HG03469 (cell line): ENCODE measurements around the gene TFEB.

Experiments used
- ATAC-seq: cut with Tn5 transposase; IDR thresholded peaks from one replicate; pipeline ENCODE4 v1.9.1; 2021; ENCODE audit warnings: mild to moderate bottlenecking, moderate library complexity, moderate number of reproducible peaks; ENCODE audit not compliant: unreplicated experiment

The TFEB gene

DNA sequence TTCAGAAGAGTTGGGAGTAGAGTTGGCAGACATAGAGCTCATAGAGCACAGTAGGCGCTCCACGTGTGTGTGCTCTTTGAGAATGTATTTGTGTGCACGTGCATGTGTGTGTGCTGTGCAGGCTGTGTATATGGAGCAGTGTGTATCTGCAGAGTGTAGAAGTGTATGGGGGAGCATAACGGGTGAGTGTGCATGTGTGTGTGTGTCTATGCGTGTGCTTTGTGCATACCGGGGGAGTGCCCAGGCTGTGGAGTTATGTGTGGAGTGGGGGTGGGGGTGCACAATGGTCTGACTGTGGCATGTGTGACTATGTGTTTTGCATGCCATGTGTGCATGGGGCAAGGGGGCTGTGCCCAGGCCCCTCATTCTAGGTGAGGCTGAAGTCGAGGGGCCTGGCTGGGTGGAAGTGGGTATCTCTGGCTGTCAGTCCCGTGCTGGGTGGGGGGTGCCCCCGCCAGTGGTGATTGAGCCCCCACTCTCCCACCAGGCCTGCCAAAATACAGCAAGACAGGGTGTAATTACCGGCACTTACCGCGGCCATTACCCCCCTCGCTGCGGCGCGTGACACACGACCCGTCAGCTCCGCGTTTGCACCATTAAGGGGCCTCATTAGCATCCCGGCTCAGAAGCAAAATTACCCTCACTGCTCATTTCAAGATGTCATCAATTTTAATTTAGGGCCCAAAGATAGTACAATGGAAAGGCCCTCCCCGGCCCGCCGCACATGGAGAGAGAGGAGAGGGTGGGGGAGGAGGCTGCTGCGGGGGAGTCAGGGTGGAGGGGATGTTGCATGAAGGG lies 58.1 kb downstream of the TFEB start:
- no peak for ATAC-seq

DNA sequence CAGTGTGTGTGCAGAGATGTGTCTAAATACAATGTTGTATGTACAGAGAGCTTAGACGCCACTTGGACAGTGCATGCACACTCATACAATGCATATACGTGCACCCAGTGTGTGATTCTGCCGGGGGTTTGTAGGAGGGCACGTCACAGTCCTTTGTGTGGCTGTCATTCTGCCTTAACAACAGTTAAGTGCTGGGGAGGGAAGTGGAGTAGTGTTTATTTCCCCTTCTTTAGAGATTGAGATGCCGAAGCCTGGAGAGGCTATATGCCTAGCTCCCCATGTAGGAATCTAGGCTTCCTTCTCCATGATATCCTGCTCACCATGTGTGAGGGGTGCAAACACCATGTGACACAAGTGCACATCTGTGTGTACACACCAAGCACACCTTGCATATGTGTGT lies 59.0 kb downstream of the TFEB start:
- ATAC-seq, result no peak

DNA sequence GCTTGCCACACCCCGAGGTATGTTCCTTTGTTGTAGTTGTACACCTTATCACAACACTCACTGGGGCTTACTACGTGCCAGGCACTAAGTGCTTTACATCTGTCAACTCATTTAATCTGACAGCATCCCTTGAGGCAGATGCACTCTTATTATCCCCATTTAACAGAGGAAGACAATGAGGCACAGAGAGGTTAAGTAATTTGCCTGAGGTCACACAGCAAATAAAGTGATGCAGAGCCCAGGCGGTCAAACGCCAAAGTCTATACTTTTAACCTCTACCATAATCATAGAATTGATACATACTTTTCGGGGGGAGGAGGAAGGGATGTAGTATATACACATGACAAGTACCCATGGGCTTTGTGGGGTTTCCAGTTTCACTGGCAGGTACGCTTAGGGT lies 59.4 kb downstream of the TFEB start:
- ATAC-seq, result no peak

DNA sequence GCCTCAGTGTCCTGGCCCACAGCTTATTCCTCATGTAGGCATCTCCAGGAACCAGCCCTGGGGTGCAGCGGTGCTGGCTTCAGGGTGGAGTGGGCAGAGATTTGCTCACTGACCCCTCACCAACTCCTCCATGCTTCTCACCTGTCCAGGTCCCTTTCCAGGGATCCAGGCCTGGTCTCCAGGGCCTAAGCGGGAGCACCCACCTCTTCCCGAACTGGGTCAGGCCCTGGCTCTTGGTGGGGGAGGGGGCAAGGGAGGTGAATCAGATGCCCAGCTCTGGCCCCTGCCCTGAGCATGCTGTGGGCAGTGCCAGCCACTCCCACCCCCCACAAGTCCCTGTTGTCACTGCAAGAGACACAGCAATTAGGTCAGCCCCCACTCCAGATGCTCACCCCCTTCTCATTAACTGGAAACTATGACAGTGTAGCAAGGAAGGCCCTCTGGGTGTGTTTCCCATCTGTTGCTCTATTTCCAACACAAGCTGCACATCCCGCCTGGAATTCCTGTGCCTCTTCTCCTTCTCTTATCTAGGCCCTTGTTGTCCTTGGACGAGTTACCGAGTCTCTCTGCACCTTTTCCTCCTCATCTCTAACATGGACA lies 60.1 kb downstream of the TFEB start:
- ATAC-seq, result no peak

DNA sequence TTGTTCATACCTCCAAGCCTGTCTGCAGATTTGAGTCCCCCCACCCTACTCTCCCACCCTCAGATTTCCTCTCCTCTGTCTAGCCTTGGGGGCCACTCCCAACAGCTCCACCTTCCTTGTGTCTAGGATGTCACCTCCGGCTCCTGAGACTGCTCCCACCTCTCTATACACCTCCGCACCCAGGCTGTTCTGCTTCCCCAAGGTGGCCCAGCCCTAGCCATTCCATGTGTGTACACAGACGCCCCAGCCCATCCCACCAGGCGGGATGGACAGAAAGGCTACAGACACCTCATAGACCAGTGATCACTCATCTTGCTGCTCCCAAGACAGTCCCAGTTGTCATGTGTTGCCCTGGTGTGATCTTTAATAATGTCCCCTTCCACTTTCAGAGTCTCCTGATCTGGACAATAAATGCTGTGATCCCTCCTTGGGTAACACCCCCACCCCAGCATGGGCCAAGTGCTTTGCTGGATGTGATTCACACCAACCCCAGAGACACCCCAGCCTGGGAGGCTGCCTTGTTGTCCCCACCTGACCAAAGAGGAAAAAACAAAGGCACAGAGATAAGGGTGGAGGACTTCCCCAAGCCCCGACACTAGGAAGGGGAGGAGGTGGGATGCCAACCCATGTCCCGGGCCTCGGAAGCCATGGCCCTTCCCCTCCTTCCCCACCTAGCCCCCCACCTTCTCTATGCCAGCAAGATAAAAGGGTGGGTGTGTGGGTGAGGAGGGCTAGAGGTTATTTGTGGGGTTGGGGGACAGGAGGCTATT lies 61.0 kb downstream of the TFEB start:
- no peak for ATAC-seq

DNA sequence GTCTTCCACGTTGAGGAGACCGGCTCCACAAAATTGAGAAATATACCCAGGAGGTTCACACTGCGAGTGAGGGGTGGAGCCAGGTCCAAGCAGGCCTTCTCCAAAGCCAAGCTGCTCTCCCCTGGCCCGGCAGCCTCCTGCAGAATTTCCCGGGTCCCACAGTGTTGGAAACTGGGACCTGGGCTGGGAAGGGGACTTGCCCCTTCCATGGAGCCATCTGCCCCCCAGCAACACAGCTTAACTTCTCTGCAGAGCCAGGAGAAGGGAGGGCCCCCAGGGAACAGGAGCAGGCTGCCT lies 61.8 kb downstream of the TFEB start:
- no peak for ATAC-seq

DNA sequence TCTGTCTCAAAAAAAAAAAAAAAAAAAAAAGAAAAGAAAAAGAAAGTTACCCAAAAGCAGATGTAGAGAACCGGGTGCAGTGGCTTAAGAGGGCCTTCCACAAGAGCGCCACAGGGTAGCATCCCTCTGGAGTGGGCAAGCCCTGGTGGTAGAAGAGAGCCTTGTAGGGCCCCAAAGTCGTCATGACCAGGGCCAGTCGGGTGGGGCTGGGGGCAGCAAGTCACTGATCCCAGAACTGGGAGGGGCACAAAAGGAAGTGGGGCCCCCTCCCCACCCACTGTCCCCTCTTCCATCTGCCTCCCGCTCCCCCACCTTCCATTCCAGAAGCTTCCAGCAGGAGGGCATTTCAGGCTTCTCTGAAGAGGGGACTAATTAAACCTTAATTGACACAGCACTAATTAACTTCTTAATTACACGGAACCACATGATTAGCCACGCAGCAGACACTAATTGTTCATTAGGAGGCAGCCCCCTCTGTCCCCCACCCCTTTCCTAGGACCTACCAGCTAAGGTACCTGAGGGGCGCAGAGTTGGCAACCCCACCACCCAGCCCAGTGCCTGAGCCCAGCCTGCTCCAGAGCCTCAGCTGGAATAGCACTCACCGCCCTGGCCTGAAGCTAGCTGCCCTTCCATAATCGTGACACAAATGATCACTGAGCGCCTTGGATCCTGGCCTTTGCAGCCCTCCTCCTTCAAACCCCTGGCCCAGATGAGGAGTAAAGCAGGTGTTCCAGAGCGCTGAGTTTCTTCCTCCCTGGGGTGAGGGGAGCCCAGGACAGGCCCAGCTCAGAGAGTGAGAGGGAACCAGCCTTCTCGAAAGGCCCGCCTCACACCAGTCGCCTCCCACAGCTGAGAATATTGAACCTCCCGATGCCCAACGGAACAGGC lies 62.3 kb downstream of the TFEB start:
- ATAC-seq, result no peak

DNA sequence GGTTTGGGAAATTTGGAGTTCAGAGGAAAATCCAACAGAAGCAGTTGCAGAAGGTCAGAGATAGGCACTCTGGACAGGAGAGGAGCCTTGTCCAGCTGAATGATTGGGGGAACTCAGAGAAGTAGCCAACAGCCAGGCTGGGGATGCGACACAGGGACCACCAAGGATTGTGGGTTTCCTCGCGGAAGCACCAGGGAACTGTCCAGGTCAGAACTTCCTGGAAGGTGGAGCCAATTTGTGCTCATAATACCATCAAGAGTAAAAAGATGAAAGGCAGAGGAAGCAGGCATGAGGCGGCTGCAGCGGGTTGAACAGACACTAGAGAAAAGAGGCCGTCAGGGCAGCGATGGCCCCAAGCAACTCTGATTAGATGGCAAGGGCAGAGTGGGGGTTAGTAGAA lies 63.4 kb downstream of the TFEB start:
- no peak for ATAC-seq

DNA sequence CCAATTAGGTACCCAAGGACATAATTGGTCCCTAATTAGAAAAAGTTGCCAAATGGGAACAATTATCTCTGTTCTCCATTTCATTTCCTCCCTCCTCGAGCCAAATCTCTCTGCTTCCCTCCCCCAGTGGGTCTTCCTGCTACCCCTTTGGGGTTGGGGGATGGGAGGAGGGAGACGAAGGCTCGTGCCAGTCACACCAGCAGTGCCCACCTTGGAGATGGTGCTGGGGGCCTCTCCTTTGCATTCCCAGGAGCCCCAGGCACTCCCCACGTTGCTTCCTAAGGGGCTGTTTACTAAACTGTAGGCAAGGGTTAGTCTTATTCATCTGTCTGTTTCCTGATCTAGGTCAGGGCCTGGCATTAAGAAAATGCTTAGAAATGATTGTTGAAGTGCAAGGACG lies 64.0 kb downstream of the TFEB start:
- ATAC-seq, result no peak

DNA sequence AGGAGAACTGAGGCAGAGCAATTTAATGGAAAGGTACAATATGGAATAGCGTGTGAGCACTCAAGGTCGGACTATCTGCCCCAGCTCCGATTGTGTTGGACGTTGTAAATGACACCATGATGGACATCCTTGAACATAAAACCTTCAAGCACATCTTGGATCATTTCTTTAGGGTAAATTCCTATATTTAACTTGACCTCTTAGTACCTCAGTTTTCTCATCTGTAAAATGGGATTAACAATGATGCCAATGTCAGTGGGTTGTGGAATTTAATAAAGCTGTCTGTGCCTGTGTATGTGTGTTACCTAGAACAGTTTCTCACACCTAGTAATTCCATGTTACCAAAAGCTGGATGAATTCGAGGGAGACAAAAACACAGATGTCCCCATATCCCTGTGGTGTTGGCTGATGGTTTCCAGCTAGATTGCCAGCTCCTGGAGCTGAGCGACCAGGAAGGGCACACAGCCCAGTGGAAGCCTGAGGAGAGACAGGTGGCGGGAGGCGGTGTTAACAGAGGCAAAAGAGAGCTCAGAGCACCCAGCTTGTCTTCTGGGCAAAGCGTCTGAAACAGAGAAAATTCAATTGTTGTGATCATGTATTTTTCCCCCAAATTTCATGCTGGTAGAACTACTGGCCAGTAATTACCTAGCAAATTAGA lies 64.6 kb downstream of the TFEB start:
- no peak for ATAC-seq

DNA sequence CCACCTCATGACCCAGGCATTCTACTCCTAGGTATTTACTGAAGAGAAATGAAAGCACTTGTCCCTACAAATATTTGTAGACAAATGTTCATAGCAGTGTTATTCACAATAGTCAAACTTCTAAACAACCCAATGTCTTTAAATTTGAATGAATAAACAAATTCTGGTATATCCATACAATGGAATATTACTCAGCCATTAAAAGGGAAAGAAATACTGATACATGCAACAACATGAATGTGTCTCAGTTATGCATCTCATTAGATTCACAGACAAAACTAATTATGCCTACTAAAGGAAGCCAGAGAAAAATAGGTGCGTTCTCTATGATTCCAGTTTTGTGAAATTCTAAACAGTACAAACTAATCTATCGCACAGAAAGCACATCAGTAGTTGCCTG lies 66.4 kb downstream of the TFEB start:
- ATAC-seq, result no peak

DNA sequence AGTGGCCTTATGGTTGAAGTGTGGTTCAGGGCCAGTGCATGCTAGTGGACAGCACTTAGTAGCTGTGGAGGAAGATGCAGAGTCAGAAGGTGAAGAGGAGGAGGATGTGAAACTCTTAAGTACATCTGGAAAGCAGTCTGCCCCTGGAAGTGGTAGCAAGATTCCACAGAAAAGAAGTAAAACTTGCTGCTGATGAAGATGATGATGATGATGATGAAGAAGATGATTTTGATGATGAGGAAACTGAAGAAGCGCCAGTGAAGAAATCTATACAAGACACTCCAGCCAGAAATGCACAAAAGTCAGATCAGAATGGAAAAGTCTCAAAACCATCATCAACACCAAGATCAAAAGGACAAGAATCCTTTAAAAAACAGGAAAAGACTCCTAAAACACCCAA lies 68.2 kb downstream of the TFEB start:
- ATAC-seq, result no peak

DNA sequence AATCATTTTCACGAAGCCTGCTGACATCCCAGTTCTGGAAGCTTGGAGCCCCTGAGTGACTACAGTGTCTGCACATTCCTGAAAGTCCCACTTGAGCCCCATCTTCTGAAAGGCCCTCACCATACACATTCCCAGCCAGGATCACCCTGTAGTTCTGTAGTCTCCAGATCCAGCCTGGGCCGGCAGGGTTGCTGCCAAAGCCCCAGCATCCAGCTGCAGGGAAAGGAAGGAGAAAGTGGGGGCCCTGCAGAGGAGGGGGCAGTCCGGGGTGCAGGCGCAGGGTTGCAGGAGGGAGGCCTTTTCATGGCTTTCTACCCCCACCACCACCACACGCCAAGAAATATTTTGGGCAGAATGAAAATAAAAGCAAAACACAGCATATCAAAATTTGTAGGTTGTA lies 71.1 kb downstream of the TFEB start:
- no peak for ATAC-seq

DNA sequence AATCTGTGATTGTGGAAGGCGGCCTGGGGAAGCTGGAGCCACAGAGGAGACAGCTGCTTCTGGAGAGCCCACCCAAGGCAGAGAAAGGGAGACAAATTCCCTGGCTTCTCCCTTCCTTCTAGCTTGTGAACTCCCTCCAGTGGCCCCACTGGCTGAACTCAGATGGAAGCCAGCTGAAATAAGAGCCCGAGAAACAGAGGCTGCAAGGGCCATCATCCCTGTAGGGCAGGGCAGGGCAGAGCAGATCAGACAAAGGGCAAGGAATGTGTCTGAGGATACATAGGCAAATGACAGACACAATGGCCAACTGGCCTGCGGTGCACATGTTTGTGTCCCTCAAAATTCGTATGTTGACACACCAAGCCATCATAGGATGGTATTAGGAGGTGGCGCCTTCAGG lies 71.8 kb downstream of the TFEB start:
- no peak for ATAC-seq

DNA sequence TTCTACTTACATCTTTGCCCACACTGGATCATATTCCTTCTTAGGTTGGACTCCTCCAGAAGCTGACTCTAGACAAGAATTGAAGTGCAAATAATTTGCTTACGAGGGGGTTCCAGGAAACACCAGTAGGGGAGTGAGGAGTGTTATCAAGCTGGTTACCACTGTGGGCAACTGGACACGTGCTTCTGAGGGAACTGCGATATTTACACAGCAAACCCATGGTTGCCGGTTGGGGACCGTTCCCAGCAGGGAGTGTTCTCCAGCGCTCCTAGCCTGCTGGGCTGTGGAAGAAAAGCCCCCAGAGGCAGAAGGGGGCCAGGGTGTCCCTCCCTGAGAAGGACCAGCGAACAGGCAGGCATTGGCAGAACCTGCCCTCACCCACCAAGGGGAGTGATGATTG lies 75.5 kb downstream of the TFEB start:
- no peak for ATAC-seq

DNA sequence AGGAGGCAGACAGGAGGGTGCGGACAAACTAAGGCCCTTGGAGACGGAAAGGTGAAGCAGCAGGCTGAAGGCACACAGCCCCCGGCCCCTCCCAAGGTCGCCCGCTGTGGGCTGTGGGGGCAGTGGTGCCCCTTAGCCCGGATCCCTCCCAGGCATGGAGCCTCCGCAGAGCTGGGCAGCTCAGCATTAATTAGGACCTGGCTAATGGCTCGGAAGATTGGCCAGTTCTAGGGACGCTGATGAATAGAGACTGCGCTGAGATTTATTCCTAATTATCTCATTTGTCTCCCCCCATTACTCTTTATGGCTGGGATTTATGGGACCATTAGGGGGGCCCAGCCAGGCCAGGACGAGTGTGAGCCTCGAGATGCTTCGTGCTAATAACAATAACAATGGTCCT lies 76.8 kb downstream of the TFEB start:
- no peak for ATAC-seq

DNA sequence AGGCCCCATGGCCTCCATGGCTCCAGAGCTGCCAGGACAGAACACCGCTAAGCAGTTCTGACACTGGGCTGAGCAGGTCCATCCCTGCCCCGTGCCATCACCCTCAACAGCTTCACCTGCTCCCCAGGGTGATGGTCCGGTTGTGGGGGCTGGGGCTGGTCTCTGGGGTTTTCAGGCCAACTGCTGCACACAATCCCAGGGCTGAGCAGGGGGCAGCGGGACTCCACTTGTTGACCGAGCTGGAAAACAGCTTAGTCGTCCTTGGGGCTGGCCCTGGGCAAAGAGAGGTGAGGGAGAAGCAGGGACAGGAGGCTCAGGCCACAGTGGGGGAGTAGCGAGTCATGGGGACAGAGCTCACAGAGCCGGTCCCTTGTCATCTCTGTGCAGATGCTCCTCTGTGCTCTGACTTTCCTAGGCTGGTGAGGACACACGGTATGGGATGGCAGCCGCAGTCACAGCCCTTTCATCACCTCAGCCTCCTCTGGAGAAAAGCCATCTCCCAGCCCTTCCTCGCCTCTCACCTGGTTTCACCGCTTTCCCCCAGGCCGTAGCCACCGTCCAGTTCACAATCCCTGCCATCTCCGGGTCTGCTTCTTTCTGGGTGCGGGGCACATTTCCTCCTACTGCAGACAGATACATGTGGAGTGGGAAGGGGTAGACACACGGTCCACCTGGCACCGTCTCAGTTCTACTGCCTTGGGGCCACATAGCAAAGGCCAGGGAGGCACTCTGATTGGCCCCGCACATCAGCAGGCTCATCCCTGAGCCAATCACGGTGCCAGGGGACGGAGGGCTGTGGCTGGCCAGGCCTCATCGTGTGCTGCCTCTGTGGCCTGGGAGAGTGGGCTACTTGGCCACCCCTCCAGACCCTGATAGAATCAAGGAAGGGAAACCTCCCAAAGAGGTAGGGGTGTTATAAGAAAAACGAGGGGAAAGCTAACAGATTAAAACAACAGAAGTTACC lies 78.0 kb downstream of the TFEB start:
- ATAC-seq, result no peak

DNA sequence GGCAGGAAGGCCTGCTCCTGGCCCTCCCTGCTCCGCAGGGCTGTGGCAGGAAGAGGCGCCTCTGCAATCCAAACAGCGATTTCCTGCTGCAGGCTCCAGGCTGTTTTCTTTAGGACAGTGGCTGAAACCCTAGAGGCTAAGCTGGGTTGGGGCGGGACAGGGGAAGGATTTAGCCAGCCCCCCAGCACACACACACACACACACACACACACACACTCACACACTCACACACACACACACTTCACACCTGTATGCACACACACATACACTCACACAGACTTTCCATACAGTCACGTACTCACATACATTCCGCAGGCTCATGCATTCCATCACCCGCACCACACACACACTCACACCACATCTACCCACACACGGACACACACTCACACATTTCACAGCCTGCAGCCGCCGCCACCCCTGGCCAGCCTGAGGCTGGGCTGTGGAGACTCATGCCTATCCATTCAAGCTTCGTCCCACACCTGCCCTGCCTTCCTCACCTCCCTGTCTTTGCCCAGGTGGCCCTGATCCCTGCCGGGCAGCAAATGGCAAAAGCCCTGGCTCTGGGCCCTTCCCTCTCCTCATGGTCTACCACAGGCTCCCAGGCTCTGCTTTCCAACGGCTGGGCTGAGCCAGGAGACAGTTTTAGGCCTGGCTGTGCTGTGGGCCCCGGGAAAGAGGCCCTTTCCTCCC lies 79.3 kb downstream of the TFEB start:
- ATAC-seq, result no peak

DNA sequence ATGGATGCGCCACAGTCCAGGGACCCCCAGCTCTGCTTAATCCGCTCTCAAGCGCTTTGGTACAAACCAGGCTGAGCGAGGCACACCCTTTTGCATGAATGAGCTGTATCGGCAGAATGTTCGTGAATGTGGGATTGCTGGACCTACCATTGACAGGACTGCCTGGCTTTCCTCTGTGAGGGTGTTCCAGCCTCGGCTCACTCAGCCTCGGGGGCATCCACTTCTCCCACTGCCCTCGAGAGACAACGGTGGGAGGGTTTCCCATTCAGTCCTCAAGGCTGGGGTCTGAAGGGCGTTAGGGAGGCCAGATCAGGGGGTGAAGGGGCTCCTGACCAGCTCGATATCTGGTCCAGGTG lies 79.8 kb downstream of the TFEB start:
- no peak for ATAC-seq
